Stimulated activated CD8-positive, alpha-beta memory T cell treated with anti-CD3 and anti-CD28 coated beads, Interleukin-4, amount 100 ng/mL, for 24 hours (primary cell): ENCODE data around the gene FFAR1.
A peak's percentile ranks its signal among the peaks of the same experiment; 100 is the strongest.

Experiments used
- DNase-seq: peaks from one replicate; pipeline ENCODE4 v3.0.0-alpha.2; 2020; ENCODE audit warnings: low read depth

FFAR1 gene, protein sequence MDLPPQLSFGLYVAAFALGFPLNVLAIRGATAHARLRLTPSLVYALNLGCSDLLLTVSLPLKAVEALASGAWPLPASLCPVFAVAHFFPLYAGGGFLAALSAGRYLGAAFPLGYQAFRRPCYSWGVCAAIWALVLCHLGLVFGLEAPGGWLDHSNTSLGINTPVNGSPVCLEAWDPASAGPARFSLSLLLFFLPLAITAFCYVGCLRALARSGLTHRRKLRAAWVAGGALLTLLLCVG (N-terminal part only)

GRCh38 chr19:35347171-35347929 lies at the start of gene FFAR1:
Gene FFAR1 (plus strand): TSS chr19:35347902. CDS start chr19:35351552, 3,650 bp downstream.
- DNase-seq: peak; percentile 22

- DNase-seq: no peak
Measured at GRCh38 chr19:35297922-35298321, 49.8 kb upstream of the FFAR1 start.

GRCh38 chr19:35298561-35298972 lies 49.1 kb upstream of the FFAR1 start:
- no peak for DNase-seq

DNA sequence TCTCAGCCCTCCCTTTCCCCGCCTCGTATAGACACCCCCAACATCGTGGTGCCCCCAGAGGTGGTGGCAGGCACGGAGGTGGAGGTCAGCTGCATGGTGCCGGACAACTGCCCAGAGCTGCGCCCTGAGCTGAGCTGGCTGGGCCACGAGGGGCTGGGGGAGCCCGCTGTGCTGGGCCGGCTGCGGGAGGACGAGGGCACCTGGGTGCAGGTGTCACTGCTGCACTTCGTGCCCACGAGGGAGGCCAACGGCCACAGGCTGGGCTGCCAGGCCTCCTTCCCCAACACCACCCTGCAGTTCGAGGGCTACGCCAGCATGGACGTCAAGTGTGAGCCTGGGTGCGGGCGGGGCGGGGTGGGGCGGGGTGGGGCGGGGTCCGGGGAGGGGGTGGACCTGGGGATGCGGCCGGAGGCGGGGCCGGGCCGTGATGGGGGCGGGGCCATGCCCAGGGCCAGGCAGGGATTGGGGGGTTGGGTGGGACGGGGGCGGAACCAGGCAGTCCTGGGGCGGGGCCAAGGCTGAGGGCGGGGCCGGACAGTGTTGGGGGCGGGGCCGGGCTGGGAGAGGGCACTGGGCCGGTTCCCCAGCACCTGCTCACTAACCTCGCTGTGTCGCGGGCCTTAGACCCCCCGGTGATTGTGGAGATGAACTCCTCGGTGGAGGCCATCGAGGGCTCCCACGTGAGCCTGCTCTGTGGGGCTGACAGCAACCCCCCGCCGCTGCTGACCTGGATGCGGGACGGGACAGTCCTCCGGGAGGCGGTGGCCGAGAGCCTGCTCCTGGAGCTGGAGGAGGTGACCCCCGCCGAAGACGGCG lies 48.0 kb upstream of the FFAR1 start:
- DNase-seq: no peak

DNA sequence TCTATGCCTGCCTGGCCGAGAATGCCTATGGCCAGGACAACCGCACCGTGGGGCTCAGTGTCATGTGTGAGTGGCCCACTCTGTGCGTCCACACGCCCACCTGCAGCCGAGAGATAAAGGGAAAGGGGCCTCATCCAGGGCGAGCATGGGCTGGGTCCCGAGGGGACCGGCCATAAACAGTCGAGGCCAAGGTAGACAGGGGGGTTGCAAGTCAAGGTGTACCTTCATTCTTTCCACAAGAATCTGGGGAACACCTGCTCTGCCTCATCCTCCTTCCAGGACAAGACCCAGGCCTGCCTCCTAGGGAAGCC lies 47.4 kb upstream of the FFAR1 start:
- DNase-seq: no peak

GRCh38 chr19:35301961-35302360 lies 45.7 kb upstream of the FFAR1 start:
- DNase-seq: no peak

- DNase-seq: no peak
Measured at GRCh38 chr19:35302446-35302845, 45.3 kb upstream of the FFAR1 start.

DNA sequence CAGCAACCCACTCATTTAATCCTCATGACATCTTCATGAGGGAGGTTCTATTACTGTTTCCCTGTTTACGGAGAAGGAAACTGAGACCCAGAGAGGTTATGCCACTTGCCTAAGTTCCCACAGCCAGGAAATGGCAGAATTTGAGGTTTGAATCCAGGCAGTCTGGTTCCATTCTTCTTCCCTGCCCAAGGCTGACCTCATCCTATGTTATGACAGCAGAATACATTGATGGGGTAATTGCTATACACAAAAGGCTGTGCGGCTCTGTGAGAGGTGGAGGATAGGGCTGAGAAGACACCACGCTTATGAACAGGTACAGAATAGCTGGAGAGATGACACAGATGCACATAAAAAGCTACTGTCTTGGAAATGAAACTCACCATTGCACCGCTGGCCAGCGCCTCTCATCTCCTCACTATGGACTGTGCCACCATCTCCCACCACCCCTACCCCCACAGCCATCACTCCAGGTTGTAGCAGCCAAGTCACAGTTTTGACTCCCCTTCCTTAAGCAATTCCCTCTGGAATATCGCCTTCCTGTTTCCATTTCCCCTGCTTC lies 44.3 kb upstream of the FFAR1 start:
- no peak for DNase-seq

DNA sequence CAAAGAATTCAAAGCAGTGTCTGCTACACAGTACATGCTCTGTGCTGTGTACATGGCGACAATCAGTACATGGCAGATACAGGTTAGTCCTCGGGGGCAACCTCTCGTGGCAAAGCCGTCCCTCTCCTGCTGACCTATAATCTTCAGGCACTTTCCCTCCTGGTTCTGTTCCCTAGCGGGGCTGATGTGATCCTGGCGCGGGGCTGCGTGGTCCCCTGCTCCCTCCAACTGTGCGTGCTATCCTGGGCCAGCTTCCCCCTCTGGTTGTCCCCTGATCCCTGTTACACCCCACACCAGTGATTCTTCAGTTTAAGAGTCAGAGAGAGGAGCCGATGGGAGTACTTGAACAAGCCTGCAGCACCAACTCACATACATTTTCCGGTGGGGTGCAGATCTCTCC lies 43.7 kb upstream of the FFAR1 start:
- DNase-seq: no peak

DNA sequence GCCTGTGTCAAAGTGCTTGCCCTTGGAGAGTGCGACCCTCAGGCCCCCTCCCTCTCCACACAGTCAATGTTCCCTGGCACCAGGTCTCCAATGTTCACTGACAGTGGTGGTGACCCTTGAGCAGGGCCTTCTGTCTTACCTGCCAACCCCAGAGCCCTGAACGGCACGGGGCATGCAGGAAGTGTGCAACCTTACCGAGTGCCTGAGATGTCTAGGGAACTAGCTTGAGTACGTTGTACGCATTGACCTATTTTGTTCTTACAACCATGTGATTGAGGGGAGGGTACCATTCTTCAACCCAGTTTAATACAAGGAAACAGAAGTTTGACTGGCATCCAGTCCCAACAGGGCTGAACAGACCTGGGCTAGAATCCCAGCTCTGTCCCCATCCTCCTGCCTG lies 42.5 kb upstream of the FFAR1 start:
- DNase-seq: no peak

DNA sequence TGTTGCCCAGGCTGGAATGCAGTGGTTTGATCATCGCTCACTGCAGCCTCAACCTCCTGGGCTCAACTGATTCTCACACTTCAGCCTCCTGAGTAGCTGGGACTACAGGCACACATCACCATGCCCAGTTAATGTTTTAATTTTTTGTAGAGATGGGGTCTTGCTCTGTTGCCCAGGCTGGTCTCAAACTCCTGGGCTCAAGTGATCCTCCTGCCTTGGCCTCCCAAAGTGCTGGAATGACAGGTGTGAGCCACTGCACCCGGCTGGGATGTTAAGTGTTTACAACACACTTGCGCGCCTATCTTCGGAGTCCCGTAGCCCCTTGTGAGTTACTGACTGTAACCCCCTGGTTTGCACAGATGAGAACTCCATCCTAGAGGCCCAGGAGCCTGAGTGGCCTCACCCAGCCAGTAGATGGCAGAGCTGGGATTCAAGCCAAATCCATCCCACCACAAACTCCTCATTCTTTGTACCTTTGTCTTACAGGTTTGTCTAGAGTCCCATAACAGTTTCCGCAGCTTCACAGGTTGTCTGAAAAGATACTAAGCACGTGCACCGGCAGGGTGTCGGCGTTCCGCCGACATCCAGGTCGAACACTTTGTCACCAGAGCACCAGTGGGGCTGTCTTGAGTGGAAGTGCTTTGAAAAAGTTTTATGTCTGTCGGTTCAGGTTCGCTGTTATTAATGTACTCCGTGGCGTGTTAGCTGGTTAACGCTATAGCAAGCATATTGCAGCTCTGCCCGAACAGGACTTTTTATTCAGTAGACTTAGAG lies 41.0 kb upstream of the FFAR1 start:
- DNase-seq: no peak

GRCh38 chr19:35307931-35308330 lies 39.8 kb upstream of the FFAR1 start:
- no peak for DNase-seq

DNA sequence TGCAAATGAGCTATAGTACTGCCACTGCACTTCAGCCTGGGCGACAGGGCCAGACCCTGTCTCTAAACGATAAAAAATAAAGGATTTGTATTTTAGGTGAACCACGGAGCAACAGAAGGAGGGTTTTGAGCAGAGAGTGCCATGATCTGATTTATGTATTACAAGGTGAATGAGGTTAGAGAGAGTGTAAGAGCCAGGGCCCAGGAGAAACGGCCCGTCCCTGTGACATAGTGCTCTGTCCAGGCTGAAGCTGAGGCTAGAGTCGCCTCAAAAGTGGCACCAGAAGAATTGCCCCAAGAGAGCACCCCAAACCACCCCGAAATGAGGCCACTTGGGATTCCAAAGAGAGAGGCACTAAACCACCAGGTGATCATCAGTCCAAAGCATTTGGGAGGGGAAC lies 38.8 kb upstream of the FFAR1 start:
- no peak for DNase-seq

GRCh38 chr19:35309481-35310279 lies 38.0 kb upstream of the FFAR1 start:
- no peak for DNase-seq

DNA sequence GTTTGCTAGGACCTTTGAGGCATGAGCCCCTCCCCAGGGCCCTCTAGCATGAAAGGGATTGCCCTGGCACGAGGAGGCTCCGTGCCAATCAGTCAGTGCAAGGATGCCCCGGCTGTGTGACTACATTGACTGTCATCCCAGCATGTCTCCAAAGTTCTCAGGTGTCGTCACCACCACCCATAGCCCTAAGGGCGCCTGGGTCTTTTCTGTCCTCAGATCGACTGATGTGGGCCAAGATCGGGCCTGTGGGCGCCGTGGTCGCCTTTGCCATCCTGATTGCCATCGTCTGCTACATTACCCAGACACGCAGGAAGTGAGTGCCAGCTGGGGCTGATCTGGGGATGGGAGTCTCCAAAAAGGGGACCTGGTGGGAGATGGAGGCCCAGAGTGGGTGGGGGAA lies 37.4 kb upstream of the FFAR1 start:
- no peak for DNase-seq

DNA sequence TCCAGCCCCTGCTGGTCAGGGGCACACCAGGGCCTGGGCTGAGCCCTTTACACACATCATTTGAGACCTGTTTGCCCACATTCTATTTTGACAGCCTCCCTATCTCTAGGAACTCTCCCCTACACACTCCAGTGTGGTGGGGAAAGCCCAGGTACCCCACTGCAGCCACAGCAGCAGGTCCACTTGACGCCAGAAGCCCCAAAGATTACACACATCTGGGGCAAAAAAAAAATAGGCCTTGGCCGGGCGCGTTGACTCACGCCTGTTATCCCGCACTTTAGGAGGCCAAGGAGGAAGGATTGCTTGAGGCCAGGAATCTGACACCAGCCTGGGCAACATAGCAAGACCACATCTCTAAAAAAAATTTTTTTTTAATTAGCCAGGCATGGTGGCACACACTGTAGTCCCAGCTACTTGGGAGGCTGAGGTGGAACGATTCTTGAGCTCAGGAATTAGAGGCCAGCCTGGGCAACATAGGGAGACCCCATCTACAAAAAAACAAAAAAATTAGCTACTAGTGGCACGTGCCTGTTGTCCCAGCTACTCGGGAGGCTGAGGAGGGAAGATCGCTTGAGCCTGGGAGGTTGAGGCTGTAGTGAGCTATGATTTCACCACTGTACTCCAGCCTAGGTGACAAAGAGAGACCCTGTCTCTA lies 36.8 kb upstream of the FFAR1 start:
- no peak for DNase-seq

DNA sequence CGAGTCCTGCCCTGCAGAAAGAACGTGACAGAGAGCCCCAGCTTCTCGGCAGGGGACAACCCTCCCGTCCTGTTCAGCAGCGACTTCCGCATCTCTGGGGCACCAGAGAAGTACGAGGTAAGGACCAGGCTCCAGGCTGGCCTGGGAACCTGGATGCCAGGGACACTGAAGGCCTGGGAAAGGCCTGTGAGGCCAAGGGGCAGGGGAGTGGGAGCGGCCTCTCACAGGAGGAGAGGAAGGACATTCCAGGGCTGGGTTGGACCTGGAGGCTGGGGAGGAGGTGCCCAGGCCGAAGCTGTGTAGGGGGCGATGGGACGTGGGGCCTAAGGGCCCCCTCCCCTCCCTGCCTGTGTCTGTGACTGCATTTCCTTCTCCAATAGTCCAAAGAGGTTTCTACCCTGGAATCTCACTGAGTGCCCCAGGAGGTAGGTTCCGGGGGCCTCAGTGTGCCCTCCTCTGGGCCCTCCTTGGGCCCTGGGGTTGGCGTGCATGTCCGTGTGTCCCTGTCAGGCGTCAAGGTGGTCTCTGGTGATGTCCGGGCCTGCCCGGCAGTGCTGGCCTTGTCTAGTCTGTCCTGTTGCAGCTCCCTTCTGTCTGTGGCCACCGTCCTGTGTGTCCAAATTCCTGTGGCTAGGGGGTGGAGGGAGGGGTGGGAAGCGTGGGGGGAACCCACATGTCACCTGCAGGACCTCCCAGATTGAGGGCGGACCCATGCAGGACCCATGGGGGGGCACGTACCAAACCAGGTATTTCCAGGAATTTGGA lies 35.6 kb upstream of the FFAR1 start:
- DNase-seq: no peak

GRCh38 chr19:35313587-35313986 lies 34.1 kb upstream of the FFAR1 start:
- no peak for DNase-seq

DNA sequence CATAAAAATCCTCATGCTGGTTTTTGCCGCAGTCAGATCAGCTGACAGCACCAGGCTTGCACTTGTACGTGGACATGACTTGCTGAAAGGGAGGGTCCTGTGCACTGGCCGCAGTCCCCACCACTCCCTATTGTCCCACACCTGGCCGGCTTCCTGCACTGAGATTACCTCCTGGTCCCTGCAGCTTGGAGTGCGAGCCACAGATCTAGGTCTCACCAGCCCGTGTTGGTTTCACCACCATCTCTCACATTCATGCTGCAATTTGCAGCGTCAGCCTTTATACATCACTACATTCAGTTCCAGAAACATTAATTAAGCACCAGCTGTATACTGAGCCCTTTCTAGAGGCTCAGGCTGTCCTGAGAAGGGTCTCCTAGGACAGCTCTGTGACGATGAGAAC lies 33.7 kb upstream of the FFAR1 start:
- no peak for DNase-seq
